SK-N-SH treated with all-trans-retinoic acid at 6 μM for 48 hours (cell line): Measurements from ENCODE around the gene ZNF503.

Experiments
- ATAC-seq: fragments of 200-7000 bp; cut with Tn5 transposase; 3 replicates; pipeline ENCODE4 v1.9.1; 2020; ENCODE audit warnings: mild to moderate bottlenecking, moderate library complexity
- BACH2 ChIP-seq: fragments of 250-450 bp; sonication (Bioruptor Pico); IDR thresholded peaks from 2 replicates; pipeline ENCODE4 v1.9.0; 2021; ENCODE audit warnings: mild to moderate bottlenecking, borderline replicate concordance
- CSDC2 ChIP-seq: fragments of 250-450 bp; sonication (Bioruptor Pico); IDR thresholded peaks from 2 replicates; pipeline ENCODE4 v1.5.0; 2020; ENCODE audit warnings: mild to moderate bottlenecking, moderate library complexity
- CSRNP3 ChIP-seq: fragments of 250-450 bp; sonication (Bioruptor Pico); IDR thresholded peaks from 2 replicates; pipeline ENCODE4 v1.5.1; 2021; ENCODE audit warnings: mild to moderate bottlenecking, moderate library complexity
- GLIS3 ChIP-seq: fragments of 250-450 bp; sonication (Bioruptor Pico); IDR thresholded peaks from 2 replicates; pipeline ENCODE4 v1.5.0; 2020; ENCODE audit warnings: mild to moderate bottlenecking, moderate library complexity
- ISL1 ChIP-seq: fragments of 250-450 bp; sonication (Bioruptor Pico); IDR thresholded peaks from 2 replicates; pipeline ENCODE4 v2.1.2; 2022; ENCODE audit warnings: mild to moderate bottlenecking, moderate library complexity
- PATZ1 ChIP-seq: fragments of 250-450 bp; sonication (Bioruptor Pico); IDR thresholded peaks from 2 replicates; pipeline ENCODE4 v1.8.0; 2020; ENCODE audit warnings: mild to moderate bottlenecking, moderate library complexity, borderline replicate concordance
- PPARA ChIP-seq: fragments of 250-450 bp; sonication (Bioruptor Pico); IDR thresholded peaks from 2 replicates; pipeline ENCODE4 v1.5.0; 2020; ENCODE audit warnings: mild to moderate bottlenecking, borderline replicate concordance
- SNAI2 ChIP-seq: fragments of 250-450 bp; sonication (Bioruptor Pico); IDR thresholded peaks from 2 replicates; pipeline ENCODE4 v1.5.0; 2020; ENCODE audit warnings: mild to moderate bottlenecking, moderate library complexity
- TCF4 ChIP-seq: fragments of 250-450 bp; sonication (Bioruptor Pico); IDR thresholded peaks from 2 replicates; pipeline ENCODE4 v1.8.0; 2021; ENCODE audit warnings: mild to moderate bottlenecking, moderate library complexity, borderline replicate concordance
- TOX ChIP-seq: fragments of 250-450 bp; sonication (Bioruptor Pico); IDR thresholded peaks from 2 replicates; pipeline ENCODE4 v1.8.0; 2021; ENCODE audit warnings: mild to moderate bottlenecking, moderate library complexity, borderline replicate concordance
- TSHZ2 ChIP-seq: fragments of 250-450 bp; sonication (Bioruptor Pico); IDR thresholded peaks from 2 replicates; pipeline ENCODE4 v1.5.0; 2020; ENCODE audit warnings: mild to moderate bottlenecking, moderate library complexity
- ZC3H10 ChIP-seq: fragments of 250-450 bp; sonication (Bioruptor Pico); IDR thresholded peaks from 2 replicates; pipeline ENCODE4 v1.5.1; 2021; ENCODE audit warnings: mild to moderate bottlenecking, moderate library complexity
- ZFP3 ChIP-seq: fragments of 250-450 bp; sonication (Bioruptor Pico); IDR thresholded peaks from 2 replicates; pipeline ENCODE4 v1.5.0; 2020; ENCODE audit warnings: mild to moderate bottlenecking, moderate library complexity
- ZFP30 ChIP-seq: fragments of 450-650 bp; formaldehyde crosslinking; IDR thresholded peaks from 2 replicates; pipeline ENCODE4 v1.5.0; 2022; ENCODE audit warnings: mild to moderate bottlenecking, moderate library complexity
- ZNF8 ChIP-seq: fragments of 450-650 bp; formaldehyde crosslinking; IDR thresholded peaks from 2 replicates; pipeline ENCODE4 v1.5.0; 2020; ENCODE audit warnings: mild to moderate bottlenecking, moderate library complexity
- TF ChIP-seq, protein P1 (sequence below): fragments of 250-450 bp; sonication (Bioruptor Pico); IDR thresholded peaks from 2 replicates; pipeline ENCODE4 v1.8.0; 2021; ENCODE audit warnings: low read depth, mild to moderate bottlenecking, moderate library complexity, borderline replicate concordance
- TF ChIP-seq, protein P2 (sequence below): fragments of 250-450 bp; sonication (Bioruptor Pico); IDR thresholded peaks from 2 replicates; pipeline ENCODE4 v1.5.1; 2020; ENCODE audit warnings: low read depth, mild to moderate bottlenecking, moderate library complexity

The ZNF503 gene

DNA sequence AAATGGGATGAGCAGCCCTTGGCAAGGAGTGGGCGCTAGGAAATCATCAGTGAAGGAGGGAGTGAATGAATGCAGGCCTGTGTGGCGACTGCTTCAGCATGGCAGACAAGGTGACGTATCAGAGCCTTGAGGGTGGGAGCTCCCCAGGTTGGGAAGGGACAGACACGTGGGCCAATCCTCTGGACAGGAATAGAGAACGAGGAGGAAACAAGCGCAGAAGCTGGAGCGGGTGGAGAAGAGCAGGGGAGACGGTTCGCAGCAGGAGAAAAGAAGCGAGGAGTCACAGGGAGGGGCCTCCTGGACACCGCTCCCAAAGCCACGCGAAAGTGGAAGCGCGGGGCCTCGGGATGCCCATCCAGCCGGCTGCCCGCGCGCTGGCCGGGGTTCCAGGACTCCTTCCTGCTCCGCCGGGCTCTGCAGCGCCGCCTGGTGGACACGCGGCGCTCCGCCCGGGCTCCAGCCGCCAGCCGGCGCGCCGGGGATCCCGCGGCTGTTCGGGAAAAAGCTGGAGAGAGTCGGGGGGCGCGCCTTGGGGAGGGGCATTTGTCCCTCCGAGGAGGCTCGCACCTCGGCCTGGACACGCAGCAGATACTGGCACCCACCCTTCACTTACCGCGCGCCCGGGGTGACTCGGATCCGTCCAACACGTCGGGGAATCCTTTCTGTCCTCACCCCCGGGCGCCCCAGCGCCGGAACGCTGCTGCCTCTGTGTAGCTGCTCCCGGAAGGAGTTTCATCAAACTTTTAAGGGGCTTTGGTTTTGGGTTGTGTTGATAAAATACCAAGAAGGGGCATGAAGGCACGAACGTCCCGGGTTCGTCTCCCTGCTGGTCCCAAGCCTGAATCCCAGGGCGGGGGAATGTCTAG lies 6.3 kb downstream of the ZNF503 start:
- TF ChIP-seq CSDC2 (CRISPR knock-in tag): no peak
- TF ChIP-seq ZFP3: no peak
- no peak for TF ChIP-seq ZNF8 (CRISPR knock-in tag)
- no peak for ATAC-seq

- ATAC-seq: no peak
These were observed 7.3 kb downstream of the ZNF503 start for GRCh38 chr10:75394221-75394620.

More at GRCh38 chr10:75394221-75394620, 7.3 kb downstream of the ZNF503 start:
- TF ChIP-seq ZC3H10 (no peak), ISL1 (CRISPR knock-in tag) (no peak), CSDC2 (CRISPR knock-in tag) (no peak), BACH2 (CRISPR knock-in tag) (no peak), TCF4 (no peak), SNAI2 (CRISPR knock-in tag) (no peak), PPARA (CRISPR knock-in tag) (no peak), ZFP30 (CRISPR knock-in tag) (no peak), ZNF8 (CRISPR knock-in tag) (no peak), TSHZ2 (CRISPR knock-in tag) (no peak), TOX (CRISPR knock-in tag) (no peak), ZFP3 (no peak), PATZ1 (no peak), CSRNP3 (no peak), GLIS3 (CRISPR knock-in tag) (no peak)
- TF ChIP-seq, protein P1, sequence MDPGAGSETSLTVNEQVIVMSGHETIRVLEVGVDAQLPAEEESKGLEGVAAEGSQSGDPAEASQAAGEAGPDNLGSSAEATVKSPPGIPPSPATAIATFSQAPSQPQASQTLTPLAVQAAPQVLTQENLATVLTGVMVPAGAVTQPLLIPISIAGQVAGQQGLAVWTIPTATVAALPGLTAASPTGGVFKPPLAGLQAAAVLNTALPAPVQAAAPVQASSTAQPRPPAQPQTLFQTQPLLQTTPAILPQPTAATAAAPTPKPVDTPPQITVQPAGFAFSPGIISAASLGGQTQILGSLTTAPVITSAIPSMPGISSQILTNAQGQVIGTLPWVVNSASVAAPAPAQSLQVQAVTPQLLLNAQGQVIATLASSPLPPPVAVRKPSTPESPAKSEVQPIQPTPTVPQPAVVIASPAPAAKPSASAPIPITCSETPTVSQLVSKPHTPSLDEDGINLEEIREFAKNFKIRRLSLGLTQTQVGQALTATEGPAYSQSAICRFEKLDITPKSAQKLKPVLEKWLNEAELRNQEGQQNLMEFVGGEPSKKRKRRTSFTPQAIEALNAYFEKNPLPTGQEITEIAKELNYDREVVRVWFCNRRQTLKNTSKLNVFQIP (CRISPR knock-in tag): no peak
- TF ChIP-seq, protein P2, sequence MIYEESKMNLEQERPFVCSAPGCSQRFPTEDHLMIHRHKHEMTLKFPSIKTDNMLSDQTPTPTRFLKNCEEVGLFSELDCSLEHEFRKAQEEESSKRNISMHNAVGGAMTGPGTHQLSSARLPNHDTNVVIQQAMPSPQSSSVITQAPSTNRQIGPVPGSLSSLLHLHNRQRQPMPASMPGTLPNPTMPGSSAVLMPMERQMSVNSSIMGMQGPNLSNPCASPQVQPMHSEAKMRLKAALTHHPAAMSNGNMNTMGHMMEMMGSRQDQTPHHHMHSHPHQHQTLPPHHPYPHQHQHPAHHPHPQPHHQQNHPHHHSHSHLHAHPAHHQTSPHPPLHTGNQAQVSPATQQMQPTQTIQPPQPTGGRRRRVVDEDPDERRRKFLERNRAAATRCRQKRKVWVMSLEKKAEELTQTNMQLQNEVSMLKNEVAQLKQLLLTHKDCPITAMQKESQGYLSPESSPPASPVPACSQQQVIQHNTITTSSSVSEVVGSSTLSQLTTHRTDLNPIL: no peak
